ENCODE results near the gene GRIN2A.

The GRIN2A gene

GRCh38 chr16:10123141-10123540 lies 59.1 kb downstream of the GRIN2A start:
- no peak overlapping the region for H3K4me3 ChIP-seq (ENCODE audit: low read depth, low read length)
- TF ChIP-seq, protein P1, sequence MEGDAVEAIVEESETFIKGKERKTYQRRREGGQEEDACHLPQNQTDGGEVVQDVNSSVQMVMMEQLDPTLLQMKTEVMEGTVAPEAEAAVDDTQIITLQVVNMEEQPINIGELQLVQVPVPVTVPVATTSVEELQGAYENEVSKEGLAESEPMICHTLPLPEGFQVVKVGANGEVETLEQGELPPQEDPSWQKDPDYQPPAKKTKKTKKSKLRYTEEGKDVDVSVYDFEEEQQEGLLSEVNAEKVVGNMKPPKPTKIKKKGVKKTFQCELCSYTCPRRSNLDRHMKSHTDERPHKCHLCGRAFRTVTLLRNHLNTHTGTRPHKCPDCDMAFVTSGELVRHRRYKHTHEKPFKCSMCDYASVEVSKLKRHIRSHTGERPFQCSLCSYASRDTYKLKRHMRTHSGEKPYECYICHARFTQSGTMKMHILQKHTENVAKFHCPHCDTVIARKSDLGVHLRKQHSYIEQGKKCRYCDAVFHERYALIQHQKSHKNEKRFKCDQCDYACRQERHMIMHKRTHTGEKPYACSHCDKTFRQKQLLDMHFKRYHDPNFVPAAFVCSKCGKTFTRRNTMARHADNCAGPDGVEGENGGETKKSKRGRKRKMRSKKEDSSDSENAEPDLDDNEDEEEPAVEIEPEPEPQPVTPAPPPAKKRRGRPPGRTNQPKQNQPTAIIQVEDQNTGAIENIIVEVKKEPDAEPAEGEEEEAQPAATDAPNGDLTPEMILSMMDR (conservative IDR thresholded peaks at IDR 0.05; ENCODE audit: low read depth, low read length), result no peak
- DNase-seq (ENCODE audit: low read depth), result no peak

DNA sequence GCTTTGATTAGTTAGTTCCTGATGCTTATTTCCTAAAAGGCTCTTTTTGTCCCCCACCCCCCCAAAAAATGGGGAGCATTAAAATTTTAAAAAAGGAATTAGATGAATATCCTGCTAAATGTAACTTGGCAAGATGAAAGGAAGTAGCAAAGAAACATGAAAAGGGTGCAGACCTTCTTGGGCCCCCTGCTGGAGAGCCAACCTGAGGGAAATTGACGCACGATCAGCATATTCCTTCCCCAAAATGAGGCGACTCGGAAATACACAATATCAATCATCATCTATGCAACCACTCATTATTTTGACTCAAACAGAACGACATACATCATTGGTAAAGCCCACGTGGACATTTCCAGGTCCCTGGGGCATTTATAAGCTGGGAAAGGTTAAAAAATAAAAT lies 59.7 kb downstream of the GRIN2A start:
- no peak overlapping the region for H3K4me3 ChIP-seq (ENCODE audit: low read depth, low read length)
- TF ChIP-seq, protein P1 (conservative IDR thresholded peaks at IDR 0.05; ENCODE audit: low read depth, low read length), result no peak
- DNase-seq (ENCODE audit: low read depth), result no peak

DNA sequence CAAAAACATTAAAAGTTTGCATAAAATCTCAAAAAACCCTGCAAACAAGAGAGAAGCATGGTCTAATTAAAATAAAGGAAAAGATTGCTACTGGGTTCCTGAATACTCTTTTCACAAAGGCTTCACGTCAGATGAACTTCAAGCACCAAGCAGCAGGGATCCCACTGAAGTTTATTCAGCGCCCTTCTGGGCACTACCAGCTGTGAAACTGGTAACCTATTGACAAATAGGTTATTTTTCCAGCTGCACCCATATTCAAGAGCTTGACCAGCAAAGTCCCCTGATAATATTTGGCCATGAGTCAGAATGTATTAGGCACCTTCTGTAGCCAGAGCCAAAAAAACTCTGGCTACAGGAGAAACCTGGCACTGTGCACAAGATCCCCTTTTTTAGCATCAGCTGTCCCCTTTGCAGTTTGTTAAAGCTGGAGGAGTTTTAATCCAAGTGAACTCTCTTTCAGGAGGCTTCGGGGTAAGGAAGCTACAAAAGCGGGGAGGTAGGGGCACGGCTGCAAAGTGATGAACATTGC lies 60.3 kb downstream of the GRIN2A start:
- no peak overlapping the region for H3K4me3 ChIP-seq (ENCODE audit: low read depth, low read length)
- TF ChIP-seq, protein P1 (conservative IDR thresholded peaks at IDR 0.05; ENCODE audit: low read depth, low read length), result no peak
- DNase-seq (ENCODE audit: low read depth), result no peak

- peak; percentile 1 for DNase-seq (ENCODE audit: low read depth)
- TF ChIP-seq, protein P1 (conservative IDR thresholded peaks at IDR 0.05; ENCODE audit: low read depth, low read length), result no peak
- no peak overlapping the region for H3K4me3 ChIP-seq (ENCODE audit: low read depth, low read length)
Measured at GRCh38 chr16:10121491-10121890, 60.7 kb downstream of the GRIN2A start.

DNA sequence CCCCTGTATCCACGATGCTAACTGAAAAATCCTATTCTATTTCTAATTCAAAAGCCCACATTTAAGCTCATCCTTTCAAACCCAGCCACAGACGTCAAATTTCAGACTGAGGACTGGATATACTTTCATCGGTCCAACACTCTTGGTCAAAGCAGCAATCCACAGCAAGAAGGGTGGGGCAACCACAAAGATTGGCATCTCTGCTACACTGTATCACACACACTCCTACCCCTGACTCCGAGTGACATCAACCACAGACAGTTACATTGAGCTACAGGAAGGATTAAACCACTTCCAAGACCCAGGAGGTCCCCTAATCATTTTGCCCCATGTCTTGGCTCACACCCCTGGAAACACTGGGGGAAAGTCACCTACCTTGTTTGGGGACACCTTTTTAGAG lies 61.3 kb downstream of the GRIN2A start:
- H3K4me3 ChIP-seq (ENCODE audit: low read depth, low read length), result no peak overlapping the region
- DNase-seq (ENCODE audit: low read depth), result no peak
- TF ChIP-seq, protein P1 (conservative IDR thresholded peaks at IDR 0.05; ENCODE audit: low read depth, low read length), result no peak

- H3K4me3 ChIP-seq (ENCODE audit: low read depth, low read length), result no peak overlapping the region
- DNase-seq (ENCODE audit: low read depth), result no peak
- TF ChIP-seq, protein P1 (conservative IDR thresholded peaks at IDR 0.05; ENCODE audit: low read depth, low read length), result no peak
Measured at GRCh38 chr16:10114409-10114808, 67.8 kb downstream of the GRIN2A start.

DNA sequence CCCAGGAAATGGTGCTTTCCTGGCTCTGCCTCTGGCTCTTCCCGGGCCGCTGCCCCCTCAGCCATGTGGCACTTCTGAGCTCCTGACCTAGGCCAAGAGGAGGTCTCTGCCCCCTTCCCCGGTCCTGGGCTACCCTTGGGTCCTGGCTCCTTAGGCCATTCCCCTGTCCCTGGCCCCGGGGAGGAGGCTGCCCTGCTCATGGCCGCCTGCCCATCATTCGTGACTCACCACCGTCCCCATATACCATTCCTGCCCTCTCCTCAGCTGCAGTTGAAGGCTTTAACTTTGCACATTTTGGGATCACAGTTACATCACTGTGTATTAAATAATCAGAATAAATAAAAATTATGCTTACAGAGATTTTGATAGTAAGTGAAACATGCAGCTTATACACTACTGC lies 69.0 kb downstream of the GRIN2A start:
- TF ChIP-seq, protein P1 (conservative IDR thresholded peaks at IDR 0.05; ENCODE audit: low read depth, low read length), result no peak
- DNase-seq (ENCODE audit: low read depth), result no peak
- H3K4me3 ChIP-seq (ENCODE audit: low read depth, low read length), result no peak overlapping the region

All from choroid plexus epithelial cell (primary cell).